ENCODE data around the gene SV2B. TPM values are rescaled to one million over a fixed set of nuclear protein-coding genes. Genes with fewer than 3 reads are reported as not detected.

Gene SV2B
- total RNA-seq, 4 donors from 2014 or later: 0.42 to 2.3 (median 0.88) TPM

- TF ChIP-seq POLR2A (IDR thresholded peaks at IDR 0.05) (no peak), CTCF (IDR thresholded peaks at IDR 0.05) (no peak)
- 79 to 85% methylated on average over 4 of the region's 4 CpGs for WGBS, 2 donors
- H3K4me3 ChIP-seq (ENCODE audit: low read depth, poor library complexity, severe bottlenecking): no peak overlapping the region
- intact Hi-C loops (cut with DNase I; ENCODE audit: low total_unique reads): no loop called here
- DNase-seq (ENCODE audit: low spot score in 2 of 2): no peak
These were observed 51.9 kb downstream of the SV2B start for GRCh38 chr15:91151781-91152563.

- TF ChIP-seq CTCF (IDR thresholded peaks at IDR 0.05) (no peak), POLR2A (IDR thresholded peaks at IDR 0.05) (no peak)
- no peak for DNase-seq (ENCODE audit: low spot score in 2 of 2)
- no peak overlapping the region for H3K4me3 ChIP-seq (ENCODE audit: low read depth, poor library complexity, severe bottlenecking)
- 72 to 75% methylated on average over 10 of the region's 10 CpGs for WGBS, 2 donors
- intact Hi-C loops (cut with DNase I; ENCODE audit: low total_unique reads): no loop called here
These were observed 53.0 kb downstream of the SV2B start for GRCh38 chr15:91152896-91153581.

GRCh38 chr15:91153954-91154353 is 53.9 kb downstream of the SV2B start:
- H3K4me3 ChIP-seq (ENCODE audit: low read depth, poor library complexity, severe bottlenecking): no peak overlapping the region
- 80 to 88% methylated on average over 1 of the region's 1 CpG for WGBS, 2 donors
- intact Hi-C loops (cut with DNase I; ENCODE audit: low total_unique reads): no loop called here
- DNase-seq (ENCODE audit: low spot score in 2 of 2): no peak
- no peak for TF ChIP-seq POLR2A (IDR thresholded peaks at IDR 0.05)
- TF ChIP-seq CTCF (IDR thresholded peaks at IDR 0.05): no peak

- intact Hi-C loops (cut with DNase I; ENCODE audit: low total_unique reads): no loop called here
- DNase-seq (ENCODE audit: low spot score in 2 of 2): no peak
- TF ChIP-seq CTCF (IDR thresholded peaks at IDR 0.05) (no peak), POLR2A (IDR thresholded peaks at IDR 0.05) (no peak)
- H3K4me3 ChIP-seq (ENCODE audit: low read depth, poor library complexity, severe bottlenecking): no peak overlapping the region
- 80 to 86% methylated on average over 6 of the region's 6 CpGs for WGBS, 2 donors
These were observed 56.2 kb downstream of the SV2B start for GRCh38 chr15:91156175-91156726.

GRCh38 chr15:91158415-91159394 is 58.6 kb downstream of the SV2B start:
- H3K4me3 ChIP-seq (ENCODE audit: low read depth, poor library complexity, severe bottlenecking): no peak overlapping the region
- no peak for TF ChIP-seq CTCF (IDR thresholded peaks at IDR 0.05)
- TF ChIP-seq POLR2A (IDR thresholded peaks at IDR 0.05): no peak
- intact Hi-C loops (cut with DNase I; ENCODE audit: low total_unique reads): no loop called here
- 82 to 85% methylated on average over 7 of the region's 7 CpGs for WGBS, 2 donors
- DNase-seq (ENCODE audit: low spot score in 2 of 2): no peak

All from lower leg skin (tissue), 4 donors.